Prostate gland (tissue), 2 donors: Measurements from ENCODE around the gene SPTBN5.

Experiments
- CTCF ChIP-seq, 4 experiments: fragments of 200-600 bp in 2 of 4; fragments of 450-650 bp in 2 of 4; sonication (generic) in 2 of 4; IDR thresholded peaks; 1 replicate in 3 of 4; 2 replicates in 1 of 4; pipeline ENCODE4 v1.5.1; 2016 to 2019; ENCODE audit warnings: antibody characterized with exemption in 4 of 4, mild to moderate bottlenecking in 2 of 4, moderate library complexity in 2 of 4
- POLR2AphosphoS5 ChIP-seq: sonication (generic); formaldehyde crosslinking; IDR thresholded peaks from one replicate; pipeline ENCODE4 v1.6.1; 2017; ENCODE audit warnings: antibody characterized with exemption

GRCh38 chr15:41896566-41896965 is 2.7 kb upstream of the SPTBN5 start:
- TF ChIP-seq CTCF (IDR thresholded peaks at IDR 0.05) (no peak), POLR2AphosphoS5 (no peak)
